MM.1S (cell line): Measurements from ENCODE around the gene ARL6IP5.
A peak's percentile ranks its signal among the peaks of the same experiment; 100 is the strongest.

Experiments used
- DNase-seq: peaks from one replicate; pipeline ENCODE4 v3.0.0-alpha.2; 2015
- H2AFZ ChIP-seq: fragments of 300-600 bp; sonication (generic); 2 replicates; pipeline ENCODE4 v1.6.0; 2016; ENCODE audit warnings: antibody characterized with exemption, low read length
- H3F3A ChIP-seq: fragments of 300-600 bp; sonication (generic); 2 replicates; pipeline ENCODE4 v1.6.1; 2016; ENCODE audit warnings: mild to moderate bottlenecking, antibody characterized with exemption, low read length, moderate library complexity, mixed read lengths; ENCODE audit not compliant: insufficient read depth
- H3K27ac ChIP-seq: fragments of 300-600 bp; sonication (generic); 2 replicates; pipeline ENCODE4 v1.5.1; 2016; ENCODE audit warnings: mild to moderate bottlenecking, low read length
- H3K27me3 ChIP-seq: fragments of 300-600 bp; sonication (generic); replicated peaks from 2 replicates; pipeline ENCODE4 v1.6.0; 2016; ENCODE audit warnings: low read length; ENCODE audit not compliant: insufficient read depth
- H3K36me3 ChIP-seq: fragments of 300-600 bp; sonication (generic); replicated peaks from 2 replicates; pipeline ENCODE4 v1.6.1; 2016; ENCODE audit warnings: mild to moderate bottlenecking, low read length, mixed read lengths; ENCODE audit not compliant: insufficient read depth
- H3K4me1 ChIP-seq: fragments of 300-600 bp; sonication (generic); 2 replicates; pipeline ENCODE4 v1.6.1; 2016; ENCODE audit warnings: low read length, mixed read lengths
- H3K4me2 ChIP-seq: fragments of 300-600 bp; sonication (generic); 2 replicates; pipeline ENCODE4 v1.6.0; 2016; ENCODE audit warnings: low read depth, low read length
- H3K4me3 ChIP-seq: fragments of 300-600 bp; sonication (generic); 2 replicates; pipeline ENCODE4 v1.5.1; 2016; ENCODE audit warnings: low read length, mixed read lengths
- H3K79me2 ChIP-seq: fragments of 300-600 bp; sonication (generic); 2 replicates; pipeline ENCODE4 v1.6.1; 2016; ENCODE audit warnings: mixed run types, low read length, mixed read lengths
- H3K9ac ChIP-seq: fragments of 300-600 bp; sonication (generic); 2 replicates; pipeline ENCODE4 v1.6.1; 2016; ENCODE audit warnings: low read length, mixed read lengths
- H3K9me2 ChIP-seq: fragments of 300-600 bp; sonication (generic); replicated peaks from 2 replicates; pipeline ENCODE4 v1.6.1; 2016; ENCODE audit warnings: mild to moderate bottlenecking, low read length, mixed read lengths; ENCODE audit not compliant: insufficient read depth
- H3K9me3 ChIP-seq: fragments of 300-600 bp; sonication (generic); replicated peaks from 2 replicates; pipeline ENCODE4 v1.6.1; 2016; ENCODE audit warnings: mild to moderate bottlenecking, low read length, mixed read lengths; ENCODE audit not compliant: insufficient read depth
- H4K20me1 ChIP-seq: fragments of 300-600 bp; sonication (generic); 2 replicates; pipeline ENCODE4 v1.6.1; 2016; ENCODE audit warnings: mild to moderate bottlenecking, low read length, moderate library complexity, mixed read lengths; ENCODE audit not compliant: insufficient read depth
- EZH2 ChIP-seq: fragments of 300-600 bp; sonication (generic); optimal IDR thresholded peaks from 2 replicates; pipeline ENCODE3; 2017; ENCODE audit warnings: low read depth, mild to moderate bottlenecking, antibody characterized with exemption, low read length, mixed read lengths
- EZH2phosphoT487 ChIP-seq: fragments of 300-600 bp; sonication (generic); IDR thresholded peaks from 2 replicates; pipeline ENCODE4 v1.6.1; 2018; ENCODE audit warnings: antibody characterized with exemption, low read length
- TF ChIP-seq, protein P1 (sequence below): fragments of 300-600 bp; sonication (generic); IDR thresholded peaks from 2 replicates; pipeline ENCODE4 v1.5.1; 2016; ENCODE audit warnings: antibody characterized with exemption, low read length, mixed read lengths

The ARL6IP5 gene

DNA sequence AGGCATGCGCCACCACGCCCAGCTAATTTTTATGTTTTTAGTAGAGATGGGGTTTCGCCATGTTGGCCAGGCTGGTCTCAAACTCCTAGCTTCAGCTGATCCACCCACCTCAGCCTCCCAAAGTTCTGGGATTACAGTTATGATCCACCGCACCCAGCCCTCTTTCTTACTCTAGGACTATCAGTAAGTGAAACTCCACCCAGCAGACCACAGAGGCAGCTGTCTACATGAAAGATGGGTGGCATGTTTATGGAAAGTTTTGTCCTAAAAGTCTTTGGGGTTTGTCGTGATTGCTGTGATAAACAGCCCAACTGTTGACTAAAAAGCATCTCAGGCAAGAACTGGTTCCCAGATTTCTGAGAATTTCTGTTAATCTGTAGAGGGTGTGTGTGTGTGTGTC lies 10.9 kb downstream of the ARL6IP5 start:
- H3K27ac ChIP-seq: peak overlapping the region; percentile 91; the same call in 1 of the 2 replicates
- H3K4me1 ChIP-seq: peaks cover 54% of the 10 kb centered on the region
- peak overlapping the region; percentile 61 for H3K4me2 ChIP-seq
- DNase-seq: peak; percentile 79
- peaks cover 93% of the 10 kb centered on the region for H3K79me2 ChIP-seq
- TF ChIP-seq EZH2phosphoT487: no peak
- no peak for TF ChIP-seq EZH2
- TF ChIP-seq, protein P1, sequence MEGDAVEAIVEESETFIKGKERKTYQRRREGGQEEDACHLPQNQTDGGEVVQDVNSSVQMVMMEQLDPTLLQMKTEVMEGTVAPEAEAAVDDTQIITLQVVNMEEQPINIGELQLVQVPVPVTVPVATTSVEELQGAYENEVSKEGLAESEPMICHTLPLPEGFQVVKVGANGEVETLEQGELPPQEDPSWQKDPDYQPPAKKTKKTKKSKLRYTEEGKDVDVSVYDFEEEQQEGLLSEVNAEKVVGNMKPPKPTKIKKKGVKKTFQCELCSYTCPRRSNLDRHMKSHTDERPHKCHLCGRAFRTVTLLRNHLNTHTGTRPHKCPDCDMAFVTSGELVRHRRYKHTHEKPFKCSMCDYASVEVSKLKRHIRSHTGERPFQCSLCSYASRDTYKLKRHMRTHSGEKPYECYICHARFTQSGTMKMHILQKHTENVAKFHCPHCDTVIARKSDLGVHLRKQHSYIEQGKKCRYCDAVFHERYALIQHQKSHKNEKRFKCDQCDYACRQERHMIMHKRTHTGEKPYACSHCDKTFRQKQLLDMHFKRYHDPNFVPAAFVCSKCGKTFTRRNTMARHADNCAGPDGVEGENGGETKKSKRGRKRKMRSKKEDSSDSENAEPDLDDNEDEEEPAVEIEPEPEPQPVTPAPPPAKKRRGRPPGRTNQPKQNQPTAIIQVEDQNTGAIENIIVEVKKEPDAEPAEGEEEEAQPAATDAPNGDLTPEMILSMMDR: no peak
- no peaks in the 10 kb centered on the region for H3K27me3 ChIP-seq
- no peaks in the 10 kb centered on the region; the same call in 1 of the 2 replicates for H3K36me3 ChIP-seq
- H4K20me1 ChIP-seq: no peaks in the 10 kb centered on the region
- H3K9ac ChIP-seq: peak overlapping the region; percentile 18; the same call in 1 of the 2 replicates
- H3K9me2 ChIP-seq: no peaks in the 10 kb centered on the region
- no peak overlapping the region for H2AFZ ChIP-seq
- peak overlapping the region; percentile 27; the same call in 1 of the 2 replicates for H3K4me3 ChIP-seq
- peaks cover 58% of the 10 kb centered on the region for H3F3A ChIP-seq
- no peaks in the 10 kb centered on the region for H3K9me3 ChIP-seq

GRCh38 chr3:69096299-69096698 lies 11.6 kb downstream of the ARL6IP5 start:
- Histone ChIP-seq H4K20me1 (no peaks in the 10 kb centered on the region), H3K4me2 (peak overlapping the region; percentile 61), H3K4me1 (peaks cover 52% of the 10 kb centered on the region), H3K9ac (peak overlapping the region; percentile 18; the same call in 1 of the 2 replicates), H3K36me3 (no peaks in the 10 kb centered on the region; the same call in 1 of the 2 replicates), H3K9me3 (no peaks in the 10 kb centered on the region), H3K27ac (peak overlapping the region; percentile 91; the same call in 1 of the 2 replicates), H3K4me3 (peak overlapping the region; percentile 27; the same call in 1 of the 2 replicates), H3F3A (peaks cover 51% of the 10 kb centered on the region), H3K9me2 (no peaks in the 10 kb centered on the region), H3K27me3 (no peaks in the 10 kb centered on the region), H3K79me2 (peaks cover 93% of the 10 kb centered on the region), H2AFZ (no peak overlapping the region)
- DNase-seq: no peak
- TF ChIP-seq EZH2phosphoT487 (no peak), EZH2 (no peak)
- TF ChIP-seq, protein P1: no peak

- no peak overlapping the region for H2AFZ ChIP-seq
- H3K27me3 ChIP-seq: no peaks in the 10 kb centered on the region
- no peak for DNase-seq
- peaks cover 51% of the 10 kb centered on the region for H3K4me1 ChIP-seq
- H3K4me3 ChIP-seq: no peak overlapping the region
- H4K20me1 ChIP-seq: no peaks in the 10 kb centered on the region
- no peak overlapping the region for H3K9ac ChIP-seq
- peaks cover 95% of the 10 kb centered on the region for H3K79me2 ChIP-seq
- H3K4me2 ChIP-seq: no peak overlapping the region
- H3F3A ChIP-seq: peaks cover 41% of the 10 kb centered on the region
- no peak overlapping the region for H3K27ac ChIP-seq
- no peak for TF ChIP-seq EZH2
- TF ChIP-seq, protein P1: no peak
- no peaks in the 10 kb centered on the region for H3K9me3 ChIP-seq
- H3K36me3 ChIP-seq: peaks cover 10% of the 10 kb centered on the region; the same call in 1 of the 2 replicates
- no peaks in the 10 kb centered on the region for H3K9me2 ChIP-seq
These were observed 12.8 kb downstream of the ARL6IP5 start for GRCh38 chr3:69097407-69098086.
